Uterus (tissue), 2 donors: Measurements from ENCODE around the gene OCEL1.
"Not testable (repeated sequence)": the region's sequence is repeated elsewhere in the genome, so short reads cannot be mapped to it uniquely, and the experiment has no call there.

Experiments used
- CTCF ChIP-seq, 4 experiments: fragments of 200-600 bp in 2 of 4; fragments of 450-650 bp in 2 of 4; sonication (generic) in 2 of 4; IDR thresholded peaks; one replicate each; pipeline ENCODE4 v1.5.1; 2016 to 2019; ENCODE audit warnings: antibody characterized with exemption in 4 of 4, mild to moderate bottlenecking in 2 of 4, moderate library complexity in 1 of 4
- POLR2A ChIP-seq, 2 donors: fragments of 450-650 bp; IDR thresholded peaks; one replicate each; pipeline ENCODE4 v1.6.1; 2016; ENCODE audit warnings: antibody characterized with exemption in 2 of 2, mild to moderate bottlenecking in 1 of 2, moderate library complexity in 1 of 2

GRCh38 chr19:17274892-17275291 is 48.9 kb downstream of the OCEL1 start:
- not testable (repeated sequence) for TF ChIP-seq CTCF, POLR2A (IDR thresholded peaks at IDR 0.05)
